VCaP (cell line): ENCODE results near the gene USP7.

Experiments
- H3K27ac ChIP-seq: fragments of 450-650 bp; 2 replicates; pipeline ENCODE4 v1.5.1; 2017
- TF ChIP-seq, protein P1 (sequence below): fragments of 450-650 bp; conservative IDR thresholded peaks from 2 replicates; pipeline ENCODE4 v1.5.1; 2017; ENCODE audit warnings: mild to moderate bottlenecking, moderate library complexity

The USP7 gene

DNA sequence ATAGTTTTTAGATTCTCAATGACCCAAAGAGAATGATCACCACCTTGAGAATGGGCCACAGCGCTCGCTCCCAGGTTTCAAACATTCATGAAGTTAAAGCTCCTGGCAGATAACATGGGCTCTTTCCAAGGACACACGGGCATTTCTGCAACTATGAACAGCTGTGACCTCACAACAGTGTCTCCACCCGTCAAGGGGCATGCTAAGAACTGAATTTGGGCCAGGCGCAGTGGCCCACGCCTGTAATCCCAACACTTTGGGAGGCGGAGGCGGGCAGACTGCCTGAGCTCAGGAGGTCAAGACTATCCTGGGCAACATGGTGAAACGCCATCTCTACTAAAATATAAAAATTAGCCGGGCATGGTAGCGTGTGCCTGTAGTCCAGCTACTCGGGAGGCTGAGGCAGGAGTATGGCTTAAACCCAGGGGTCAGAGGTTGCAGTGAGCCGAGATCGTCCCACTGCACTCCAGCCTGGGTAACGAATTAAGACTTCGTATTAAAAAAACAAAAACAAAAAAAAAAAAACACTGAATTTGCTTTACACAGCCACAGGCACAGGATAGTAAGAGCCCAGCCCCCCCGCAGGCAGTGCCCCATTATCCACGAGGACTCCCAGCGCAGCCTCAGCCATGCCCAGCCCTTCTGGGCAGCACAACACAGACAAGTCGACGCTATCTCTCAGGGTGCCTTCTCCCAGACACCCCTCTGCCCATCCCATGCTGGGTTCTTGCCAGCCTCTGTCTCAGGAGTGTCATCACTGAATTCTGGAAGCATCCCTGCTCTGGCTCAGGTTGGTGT lies 7.2 kb downstream of the USP7 start:
- peak overlapping the region; percentile 5; the same call in 1 of the 2 replicates for H3K27ac ChIP-seq
- TF ChIP-seq, protein P1, sequence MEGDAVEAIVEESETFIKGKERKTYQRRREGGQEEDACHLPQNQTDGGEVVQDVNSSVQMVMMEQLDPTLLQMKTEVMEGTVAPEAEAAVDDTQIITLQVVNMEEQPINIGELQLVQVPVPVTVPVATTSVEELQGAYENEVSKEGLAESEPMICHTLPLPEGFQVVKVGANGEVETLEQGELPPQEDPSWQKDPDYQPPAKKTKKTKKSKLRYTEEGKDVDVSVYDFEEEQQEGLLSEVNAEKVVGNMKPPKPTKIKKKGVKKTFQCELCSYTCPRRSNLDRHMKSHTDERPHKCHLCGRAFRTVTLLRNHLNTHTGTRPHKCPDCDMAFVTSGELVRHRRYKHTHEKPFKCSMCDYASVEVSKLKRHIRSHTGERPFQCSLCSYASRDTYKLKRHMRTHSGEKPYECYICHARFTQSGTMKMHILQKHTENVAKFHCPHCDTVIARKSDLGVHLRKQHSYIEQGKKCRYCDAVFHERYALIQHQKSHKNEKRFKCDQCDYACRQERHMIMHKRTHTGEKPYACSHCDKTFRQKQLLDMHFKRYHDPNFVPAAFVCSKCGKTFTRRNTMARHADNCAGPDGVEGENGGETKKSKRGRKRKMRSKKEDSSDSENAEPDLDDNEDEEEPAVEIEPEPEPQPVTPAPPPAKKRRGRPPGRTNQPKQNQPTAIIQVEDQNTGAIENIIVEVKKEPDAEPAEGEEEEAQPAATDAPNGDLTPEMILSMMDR, result no peak

DNA sequence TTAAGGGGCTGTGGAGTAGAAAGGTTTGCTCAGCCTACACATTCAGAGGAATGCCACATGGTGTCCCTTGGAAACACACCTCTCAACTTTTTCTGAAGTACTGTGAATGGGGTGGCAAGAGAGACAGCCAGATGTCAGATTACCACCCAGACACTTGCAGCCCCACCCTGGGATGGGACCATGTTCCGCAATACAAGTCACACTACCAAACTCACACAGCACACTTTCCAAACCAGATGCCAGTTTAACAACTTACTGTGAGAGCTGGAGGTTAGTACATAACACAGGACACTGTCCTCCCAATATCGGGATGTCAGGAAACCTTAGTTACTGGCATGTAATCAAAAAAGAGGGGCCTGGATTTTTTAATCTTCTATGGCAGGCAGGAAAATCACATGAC lies 7.9 kb downstream of the USP7 start:
- TF ChIP-seq, protein P1, result no peak
- H3K27ac ChIP-seq, result peak overlapping the region; percentile 5; the same call in 1 of the 2 replicates

DNA sequence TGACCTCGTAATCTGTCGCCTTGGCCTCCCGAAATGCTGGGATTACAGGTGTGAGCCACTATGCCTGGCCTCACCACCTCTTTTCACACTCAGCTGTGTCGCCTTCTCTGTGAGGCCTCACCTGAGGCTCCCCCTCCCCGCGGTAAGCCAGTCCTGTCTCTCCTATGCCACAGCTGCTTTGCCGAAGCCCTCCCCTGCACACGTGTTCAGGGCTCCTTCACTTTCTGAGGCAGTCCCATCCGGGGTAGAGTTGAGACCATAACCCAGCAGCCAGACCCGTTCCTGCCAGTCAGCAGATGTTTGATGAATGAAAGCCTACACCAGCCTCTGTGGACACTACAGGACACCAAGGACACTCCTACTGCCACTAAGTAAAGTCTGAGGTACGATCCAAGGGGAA lies 10.6 kb downstream of the USP7 start:
- H3K27ac ChIP-seq, result no peak overlapping the region
- TF ChIP-seq, protein P1, result no peak

DNA sequence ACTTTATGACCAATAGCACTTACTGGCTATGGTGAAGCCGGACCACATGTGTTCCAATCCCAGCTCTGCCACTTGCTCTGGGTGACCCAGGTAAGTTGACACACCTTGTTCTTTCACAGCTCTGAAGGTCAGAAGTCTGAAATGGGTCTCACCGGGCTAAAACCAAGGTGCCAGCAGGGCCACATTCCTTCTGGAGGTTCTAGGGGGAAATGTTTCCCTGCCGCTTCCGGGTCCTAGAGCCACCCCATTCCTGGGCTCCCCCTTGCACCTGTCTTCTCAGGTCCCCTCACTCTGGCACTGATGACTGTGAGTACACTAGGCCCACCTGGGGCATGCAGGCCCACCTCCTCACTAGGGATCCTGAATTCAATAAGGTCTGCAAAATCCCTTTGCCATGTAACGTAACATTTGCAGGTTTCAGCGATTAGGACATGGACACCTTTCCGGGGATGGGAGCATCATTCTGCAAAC lies 11.4 kb downstream of the USP7 start:
- TF ChIP-seq, protein P1, result no peak
- H3K27ac ChIP-seq, result no peak overlapping the region

DNA sequence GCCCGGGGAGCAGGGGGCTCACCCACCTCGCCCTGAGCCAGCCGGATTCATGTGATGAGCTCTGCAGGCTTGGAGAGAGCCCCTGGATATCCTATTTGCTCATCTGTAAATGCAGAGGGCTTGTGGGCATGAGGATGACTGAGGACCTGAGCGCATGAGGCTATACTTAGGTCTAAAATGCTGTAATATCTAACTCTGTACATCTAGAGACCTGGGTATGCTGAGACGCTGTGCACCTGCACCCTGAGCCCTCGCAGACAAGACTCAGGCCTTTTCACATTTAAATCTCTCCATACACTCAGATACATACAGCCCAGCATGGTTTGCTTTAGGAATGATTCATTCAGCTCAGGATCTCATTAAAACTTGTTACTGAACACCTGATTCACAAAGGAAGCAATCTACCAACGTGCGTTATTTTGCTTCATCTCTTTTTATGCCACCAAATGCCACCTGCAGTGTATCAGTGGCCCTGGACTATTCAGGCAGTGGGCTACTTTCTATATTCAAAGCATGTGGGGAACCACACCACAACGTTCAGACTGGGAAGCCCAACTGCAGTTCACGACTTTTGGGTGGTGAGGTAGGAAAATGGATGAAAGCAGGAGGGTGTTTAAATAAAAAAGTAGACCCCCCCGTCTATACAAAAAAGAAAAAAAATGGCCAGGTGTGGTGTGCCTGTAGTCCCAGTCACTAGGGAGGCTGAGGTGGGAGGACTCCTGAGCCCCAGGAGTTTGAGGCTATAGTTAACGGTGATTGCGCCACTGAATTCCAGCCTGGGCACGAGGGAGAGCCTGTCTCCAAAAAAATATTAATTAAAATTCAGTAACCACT lies 12.0 kb downstream of the USP7 start:
- H3K27ac ChIP-seq, result no peak overlapping the region
- TF ChIP-seq, protein P1, result no peak

DNA sequence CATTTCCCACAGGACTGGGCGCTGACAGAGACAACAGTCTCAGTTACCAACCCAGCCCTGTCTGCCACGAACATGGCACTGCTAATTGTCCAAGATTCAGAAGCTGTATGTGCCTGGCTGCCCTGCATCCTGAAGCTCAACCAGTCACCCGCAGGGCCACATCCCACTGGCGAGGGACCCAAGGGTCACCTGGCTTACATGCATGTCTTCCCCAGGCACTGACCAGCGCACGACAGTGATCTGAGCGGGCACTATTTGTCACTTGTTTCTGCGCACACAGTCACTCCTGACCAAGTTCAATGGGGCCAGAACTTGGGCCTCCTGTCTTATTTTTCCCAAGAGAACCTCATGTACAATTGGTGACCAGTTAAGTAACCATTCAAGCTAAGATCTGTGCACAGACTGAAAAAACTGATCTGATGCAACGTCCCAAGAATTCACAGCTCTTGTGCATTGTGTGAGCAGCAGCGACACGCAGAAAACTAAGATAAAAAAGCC lies 13.1 kb downstream of the USP7 start:
- H3K27ac ChIP-seq, result no peak overlapping the region
- TF ChIP-seq, protein P1, result no peak
